Rectal smooth muscle tissue (tissue), 1 donor: ENCODE data around the gene ATP10A.
"Not testable (repeated sequence)": the region's sequence is repeated elsewhere in the genome, so short reads cannot be mapped to it uniquely, and the experiment has no call there.

Source experiments
- H3K27ac ChIP-seq: one replicate; pipeline ENCODE4 v1.7.0; 2013; ENCODE audit warnings: low read depth, low read length, inconsistent platforms
- H3K27me3 ChIP-seq: one replicate; pipeline ENCODE4 v1.7.0; 2013; ENCODE audit warnings: low read length; ENCODE audit not compliant: control insufficient read depth, insufficient read depth
- H3K36me3 ChIP-seq: one replicate; pipeline ENCODE4 v1.7.0; 2013; ENCODE audit warnings: low read length; ENCODE audit not compliant: control insufficient read depth, insufficient read depth
- H3K4me1 ChIP-seq: one replicate; pipeline ENCODE4 v1.7.0; 2013; ENCODE audit warnings: low read length; ENCODE audit not compliant: control insufficient read depth, insufficient read depth
- H3K4me3 ChIP-seq: one replicate; pipeline ENCODE4 v1.7.0; 2013; ENCODE audit warnings: low read length
- H3K9ac ChIP-seq: one replicate; pipeline ENCODE4 v1.7.0; 2013; ENCODE audit warnings: low read length

Gene ATP10A

DNA sequence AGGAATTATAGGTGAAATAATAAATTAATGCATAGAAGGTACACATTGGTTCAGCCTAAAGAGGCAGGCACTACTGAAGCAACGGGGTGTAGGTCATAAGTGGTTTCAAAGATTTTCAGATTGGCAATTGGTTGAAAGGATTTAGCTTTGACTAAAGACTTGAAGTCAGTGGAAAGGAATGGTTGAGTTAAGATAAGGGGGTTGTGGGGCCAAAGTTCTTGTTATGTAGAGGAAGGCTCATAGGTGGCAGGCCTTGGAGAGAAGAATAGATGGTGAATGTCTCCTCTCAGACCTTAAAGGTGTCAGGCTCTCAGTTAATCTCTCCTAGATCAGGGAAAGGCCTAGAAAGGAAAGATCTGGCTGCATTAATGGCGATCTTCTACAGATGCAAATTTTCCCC is 209.8 kb downstream of the ATP10A start:
- H3K9ac ChIP-seq = no peak overlapping the region
- H3K36me3 ChIP-seq = no peaks in the 10 kb centered on the region
- no peak overlapping the region for H3K27ac ChIP-seq
- no peak overlapping the region for H3K4me3 ChIP-seq
- H3K4me1 ChIP-seq = no peaks in the 10 kb centered on the region
- H3K27me3 ChIP-seq = no peaks in the 10 kb centered on the region

DNA sequence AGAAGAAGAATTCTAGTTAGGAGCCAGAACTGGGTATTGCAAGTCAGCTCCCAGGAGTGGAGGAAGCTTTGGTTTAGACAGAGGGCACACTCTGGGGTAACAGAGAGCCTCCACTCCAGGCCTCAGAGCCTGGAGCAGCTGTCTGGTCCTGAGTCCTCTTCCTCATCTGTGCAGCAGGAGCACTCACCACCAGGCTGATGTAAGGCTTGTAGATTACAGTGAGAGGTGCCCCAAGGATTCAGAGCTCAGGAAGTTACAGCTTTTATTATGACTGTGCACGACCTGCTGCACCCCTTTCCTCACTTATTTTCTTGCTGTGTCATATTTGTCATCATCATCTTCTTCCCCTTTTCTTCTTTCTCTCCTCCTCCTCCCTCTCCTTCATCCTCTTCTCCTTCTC is 210.4 kb downstream of the ATP10A start:
- H3K9ac ChIP-seq = no peak overlapping the region
- no peaks in the 10 kb centered on the region for H3K27me3 ChIP-seq
- H3K4me3 ChIP-seq = no peak overlapping the region
- H3K36me3 ChIP-seq = no peaks in the 10 kb centered on the region
- no peaks in the 10 kb centered on the region for H3K4me1 ChIP-seq
- H3K27ac ChIP-seq = no peak overlapping the region

DNA sequence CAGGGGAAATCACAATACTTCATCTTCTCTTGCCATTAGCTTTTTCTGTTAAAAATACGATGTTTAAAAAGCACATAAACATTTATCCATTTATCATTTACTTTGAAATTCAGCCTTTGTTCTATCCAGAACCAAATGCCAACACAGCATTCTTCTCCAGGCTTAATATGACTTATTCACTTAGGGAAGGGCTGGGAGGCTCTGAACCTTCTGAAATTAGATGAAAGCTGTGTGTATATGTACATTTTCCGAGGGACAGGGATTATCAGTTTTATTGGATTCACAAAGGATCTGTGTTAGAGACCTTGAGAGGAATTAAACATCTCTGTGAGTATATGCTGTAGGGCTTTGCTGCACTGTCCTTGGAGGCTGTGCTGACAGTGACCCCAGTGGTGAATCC is 213.7 kb downstream of the ATP10A start:
- H3K36me3 ChIP-seq = no peaks in the 10 kb centered on the region
- H3K4me3 ChIP-seq = no peak overlapping the region
- no peak overlapping the region for H3K9ac ChIP-seq
- H3K4me1 ChIP-seq = no peaks in the 10 kb centered on the region
- H3K27me3 ChIP-seq = no peaks in the 10 kb centered on the region
- no peak overlapping the region for H3K27ac ChIP-seq

DNA sequence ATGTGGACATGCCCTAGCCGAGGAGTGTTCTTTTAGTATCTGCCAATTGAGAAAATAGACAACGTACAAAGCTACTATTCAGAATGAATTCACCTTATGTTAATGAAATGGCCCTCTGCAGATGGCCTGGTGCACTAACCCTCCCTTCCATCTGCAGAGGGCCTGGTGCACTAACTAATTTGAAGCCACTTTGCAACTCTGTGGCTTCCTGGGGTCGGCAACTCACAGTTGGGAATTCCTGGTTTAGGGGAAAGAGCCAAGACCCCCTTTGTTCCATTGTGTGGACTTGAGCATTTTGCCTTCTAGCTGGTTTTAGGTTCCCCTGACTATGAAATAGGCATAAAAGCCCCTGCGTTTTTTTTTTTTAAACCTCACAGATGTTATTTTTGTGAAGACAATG is 220.0 kb downstream of the ATP10A start:
- Histone ChIP-seq H3K9ac (no peak overlapping the region), H3K27me3 (no peaks in the 10 kb centered on the region), H3K4me3 (no peak overlapping the region), H3K27ac (no peak overlapping the region), H3K4me1 (no peaks in the 10 kb centered on the region), H3K36me3 (no peaks in the 10 kb centered on the region)

DNA sequence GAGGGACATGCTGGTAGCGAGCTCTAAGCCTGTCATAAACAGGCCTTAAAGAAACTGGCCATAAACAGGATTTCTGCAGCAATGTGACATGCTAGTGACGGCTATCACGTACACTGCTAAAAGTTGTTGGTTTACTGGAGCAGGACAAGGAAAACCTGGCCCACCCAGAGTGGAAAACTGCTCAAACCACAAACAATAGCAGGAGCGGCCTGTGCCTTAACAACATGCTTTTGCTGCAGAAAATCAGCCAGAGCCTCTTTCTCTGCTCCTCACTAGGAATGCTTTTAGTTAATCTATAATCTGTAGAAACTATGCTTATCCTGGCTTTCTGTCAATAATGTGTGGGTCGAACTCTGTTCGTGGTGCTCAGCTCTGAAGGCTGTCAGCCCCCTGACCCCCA is 221.4 kb downstream of the ATP10A start:
- no peaks in the 10 kb centered on the region for H3K36me3 ChIP-seq
- H3K4me3 ChIP-seq = no peak overlapping the region
- no peaks in the 10 kb centered on the region for H3K27me3 ChIP-seq
- no peaks in the 10 kb centered on the region for H3K4me1 ChIP-seq
- no peak overlapping the region for H3K9ac ChIP-seq
- H3K27ac ChIP-seq = no peak overlapping the region

DNA sequence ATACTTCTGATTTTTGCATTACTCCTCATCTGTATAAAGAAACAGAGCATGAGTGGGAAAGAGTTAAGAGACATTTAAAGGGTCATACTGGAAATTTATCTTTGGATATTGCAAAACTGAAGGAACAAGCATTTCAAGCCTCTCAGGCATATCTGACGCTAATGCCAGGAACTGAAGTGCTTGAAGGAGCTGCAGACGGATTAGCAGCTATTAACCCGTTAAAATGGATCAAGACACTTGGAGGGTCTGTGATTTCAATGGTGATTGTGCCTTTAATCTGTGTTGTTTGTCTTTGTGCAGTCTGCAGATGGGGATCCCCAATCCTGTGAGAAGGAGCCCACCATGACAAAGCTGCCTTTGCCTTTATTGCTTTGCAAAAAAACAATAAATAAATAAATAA is 221.8 kb downstream of the ATP10A start:
- Histone ChIP-seq H3K9ac (no peak overlapping the region), H3K27ac (no peak overlapping the region), H3K36me3 (no peaks in the 10 kb centered on the region), H3K27me3 (no peaks in the 10 kb centered on the region), H3K4me3 (no peak overlapping the region), H3K4me1 (no peaks in the 10 kb centered on the region)

DNA sequence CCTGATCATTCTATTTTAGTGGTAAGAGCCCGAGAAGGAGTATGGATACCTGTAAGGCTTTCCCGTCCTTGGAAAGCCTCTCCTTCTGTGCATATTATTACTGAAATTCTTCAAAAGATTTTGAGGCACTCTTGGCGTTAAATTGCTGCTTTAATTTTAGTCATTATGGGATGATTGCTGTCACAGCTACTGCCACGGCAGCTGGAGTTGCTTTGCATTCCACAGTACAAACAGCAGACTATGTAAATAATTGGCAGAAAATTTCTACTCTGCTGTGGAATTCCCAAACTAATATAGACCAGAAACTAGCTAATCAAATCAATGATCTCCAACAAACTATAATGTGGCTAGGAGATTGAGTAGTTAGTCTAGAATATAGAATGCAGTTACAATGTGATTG is 222.2 kb downstream of the ATP10A start:
- H3K4me1 ChIP-seq, H3K27me3 ChIP-seq, H3K36me3 ChIP-seq, H3K27ac ChIP-seq, H3K4me3 ChIP-seq, H3K9ac ChIP-seq: not testable (repeated sequence)

DNA sequence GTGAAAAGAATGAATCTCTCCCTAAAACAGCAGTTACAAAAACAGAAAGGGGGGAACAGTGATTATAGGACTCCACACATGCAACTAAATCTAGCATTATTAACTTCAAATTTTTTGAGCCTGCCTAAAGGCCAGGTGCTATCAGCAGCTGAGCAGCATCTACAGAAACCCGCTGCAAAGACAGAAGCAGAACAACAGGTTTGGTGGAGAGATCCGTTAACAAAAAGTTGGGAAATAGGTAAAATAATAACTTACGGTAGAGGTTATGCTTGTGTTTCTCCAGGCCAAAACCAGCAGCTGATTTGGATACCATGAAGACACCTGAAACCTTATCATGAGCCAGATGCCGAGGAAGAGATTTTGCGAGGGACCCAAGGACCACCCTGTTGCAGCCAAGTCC is 222.7 kb downstream of the ATP10A start:
- Histone ChIP-seq H3K4me1 (no peaks in the 10 kb centered on the region), H3K27ac (no peak overlapping the region), H3K27me3 (no peaks in the 10 kb centered on the region), H3K4me3 (no peak overlapping the region), H3K36me3 (no peaks in the 10 kb centered on the region), H3K9ac (no peak overlapping the region)

DNA sequence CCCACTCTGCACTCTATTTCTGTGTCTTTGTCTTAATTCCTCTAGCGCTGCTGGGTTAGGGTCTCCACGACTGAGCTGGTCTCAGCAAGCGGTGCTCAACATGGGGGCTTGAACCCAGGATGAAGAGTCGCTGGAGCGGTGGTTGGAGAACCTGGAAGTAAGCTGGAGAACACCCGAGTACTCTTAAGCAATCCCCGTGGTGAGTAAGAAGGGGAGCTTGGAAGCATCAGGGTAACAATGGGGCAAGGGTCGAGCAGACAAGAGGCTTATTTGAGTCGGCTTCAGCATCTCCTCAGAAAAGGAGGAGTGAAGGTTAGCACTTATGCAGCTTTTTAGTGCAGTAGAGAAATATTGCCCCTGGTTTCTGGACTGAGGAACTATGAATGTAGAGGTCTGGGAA is 226.6 kb downstream of the ATP10A start:
- not testable (repeated sequence) for H3K27ac ChIP-seq, H3K9ac ChIP-seq, H3K36me3 ChIP-seq, H3K27me3 ChIP-seq, H3K4me1 ChIP-seq, H3K4me3 ChIP-seq

DNA sequence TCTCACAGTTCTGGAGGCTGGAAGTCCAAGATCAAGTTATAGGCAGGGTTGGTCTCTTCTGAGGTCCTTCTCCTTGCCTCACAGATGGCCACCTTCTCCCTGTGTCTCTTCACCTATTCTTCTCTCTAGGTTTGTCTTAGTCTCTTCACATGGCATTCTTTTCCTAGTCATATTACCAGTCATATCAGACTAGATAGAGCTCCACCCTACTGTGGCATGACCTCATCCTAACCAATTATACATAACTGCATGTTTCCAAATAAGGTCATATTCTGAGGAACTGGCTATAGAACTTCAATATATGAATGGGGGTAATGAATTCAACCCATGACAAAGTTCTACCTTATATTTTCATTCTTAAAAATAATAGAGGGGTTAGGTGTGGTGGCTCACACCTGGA is 227.9 kb downstream of the ATP10A start:
- no peak overlapping the region for H3K27ac ChIP-seq
- H3K4me1 ChIP-seq = peaks cover 2% of the 10 kb centered on the region
- H3K9ac ChIP-seq = no peak overlapping the region
- no peaks in the 10 kb centered on the region for H3K36me3 ChIP-seq
- no peaks in the 10 kb centered on the region for H3K27me3 ChIP-seq
- H3K4me3 ChIP-seq = no peak overlapping the region

DNA sequence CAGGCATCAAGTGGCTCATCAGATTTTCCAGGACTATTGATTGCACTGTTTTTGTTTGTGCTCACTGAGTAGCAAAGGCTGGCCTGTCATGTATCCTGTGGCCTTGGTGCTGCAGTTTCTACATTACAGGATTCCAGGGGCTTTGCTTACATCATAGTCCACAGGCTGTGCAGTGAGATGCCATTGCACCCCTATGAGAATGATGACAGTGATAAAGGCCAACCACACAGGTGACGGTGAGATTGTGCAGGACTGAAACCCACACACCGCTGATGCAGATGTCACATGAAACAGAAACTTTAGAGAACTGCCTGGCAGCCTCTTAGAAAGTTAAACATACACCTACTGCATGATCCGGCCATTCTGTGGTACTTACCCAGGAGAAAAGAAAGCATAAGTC is 229.3 kb downstream of the ATP10A start:
- Histone ChIP-seq H3K4me3 (no peak overlapping the region), H3K4me1 (peaks cover 2% of the 10 kb centered on the region), H3K9ac (no peak overlapping the region), H3K27me3 (no peaks in the 10 kb centered on the region), H3K27ac (no peak overlapping the region), H3K36me3 (no peaks in the 10 kb centered on the region)

DNA sequence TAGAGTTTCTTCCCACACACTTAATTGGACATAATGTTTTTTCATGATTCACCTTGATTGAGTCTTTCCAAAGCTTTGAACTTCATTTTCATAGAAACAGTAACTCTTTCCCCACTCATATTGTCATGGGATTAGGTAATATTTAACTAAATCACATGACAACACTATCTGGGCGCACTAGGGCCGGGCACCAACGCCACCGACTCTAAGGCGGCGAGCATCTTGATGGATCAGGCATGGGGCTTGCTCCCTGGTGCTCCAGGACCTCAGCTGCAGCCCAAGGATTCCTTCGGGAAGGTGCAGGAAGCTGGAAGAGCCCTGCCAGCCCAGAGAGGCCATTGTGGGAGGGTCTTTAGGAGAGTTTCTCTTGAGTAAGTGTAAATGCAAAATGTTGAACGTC is 231.2 kb downstream of the ATP10A start:
- no peak overlapping the region for H3K4me3 ChIP-seq
- no peak overlapping the region for H3K27ac ChIP-seq
- H3K4me1 ChIP-seq = peaks cover 2% of the 10 kb centered on the region
- no peak overlapping the region for H3K9ac ChIP-seq
- H3K36me3 ChIP-seq = no peaks in the 10 kb centered on the region
- H3K27me3 ChIP-seq = no peaks in the 10 kb centered on the region
